ENCODE measurements around the gene ALG2. TPM values are rescaled to one million over a fixed set of nuclear protein-coding genes. Genes with fewer than 3 reads are reported as not detected.

Gene ALG2
- total RNA-seq, 2 donors from 2014 or later: 47.0 to 64.4 TPM

DNA sequence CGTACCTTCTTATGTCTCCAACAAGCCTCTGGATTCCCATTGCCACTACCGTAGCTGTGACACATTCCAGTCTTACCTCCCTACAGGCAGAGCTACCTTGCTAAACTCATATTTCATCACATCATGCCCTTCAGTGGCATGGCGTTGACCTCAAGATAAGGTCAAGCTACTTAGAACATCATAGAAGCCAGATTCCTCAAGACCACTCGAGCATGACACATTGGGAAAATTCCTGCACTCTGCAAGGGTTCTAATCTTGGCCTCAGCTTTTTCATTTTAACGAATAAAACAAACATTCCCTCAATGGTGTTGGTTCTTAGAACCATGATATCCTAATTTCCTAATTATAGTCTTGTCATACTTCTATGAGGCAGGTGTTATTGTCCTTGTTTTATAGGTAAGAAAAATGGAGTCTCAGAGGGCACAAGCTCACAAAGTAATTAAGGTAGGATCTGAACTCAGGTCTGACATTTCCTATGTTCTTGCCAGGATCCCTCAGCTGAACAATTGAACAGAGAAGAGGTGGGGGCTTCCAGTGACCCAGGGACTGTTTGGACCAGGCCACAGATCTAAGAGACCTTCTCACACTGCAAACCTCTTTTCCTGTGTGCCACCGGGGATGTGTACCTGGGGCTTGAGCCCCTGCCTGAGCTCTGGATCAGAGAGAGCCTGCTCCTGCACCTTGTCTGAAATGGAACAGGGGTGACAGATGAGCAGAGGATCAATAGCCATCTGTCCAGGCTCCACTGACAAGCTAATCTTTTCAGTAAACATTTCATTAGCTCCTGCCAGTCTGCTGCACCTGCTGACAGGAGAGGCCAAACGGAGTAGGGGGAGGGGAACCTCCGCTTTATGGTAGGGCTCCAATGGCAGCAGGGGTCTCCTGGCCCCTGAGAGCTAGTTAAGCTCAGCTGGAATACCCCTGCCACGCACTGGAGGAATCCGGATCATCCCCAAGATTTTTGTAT lies 49.3 kb downstream of the ALG2 start:
- H3K27me3 ChIP-seq (replicated peaks; ENCODE audit: insufficient read depth): no peaks in the 10 kb centered on the region
- H3K9me3 ChIP-seq: no peaks in the 10 kb centered on the region
- no peak overlapping the region for H3K4me3 ChIP-seq
- H3K36me3 ChIP-seq: no peaks in the 10 kb centered on the region
- WGBS: 95% methylated on average over 10 of the region's 10 CpGs
- no peaks in the 10 kb centered on the region for H3K4me1 ChIP-seq (replicated peaks)
- no peak overlapping the region for H3K27ac ChIP-seq
- no peak for DNase-seq (ENCODE audit: low spot score)
- intact Hi-C loops (cut with DNase I): no loop called here
- TF ChIP-seq POLR2AphosphoS5 (IDR thresholded peaks at IDR 0.05) (no peak), CTCF (IDR thresholded peaks at IDR 0.05) (no peak), POLR2A (IDR thresholded peaks at IDR 0.05) (no peak)

GRCh38 chr9:99171225-99172123 lies 50.3 kb downstream of the ALG2 start:
- 88% methylated on average over 15 of the region's 15 CpGs for WGBS
- no peaks in the 10 kb centered on the region for H3K9me3 ChIP-seq
- no peaks in the 10 kb centered on the region for H3K36me3 ChIP-seq
- intact Hi-C loops (cut with DNase I): no loop called here
- no peaks in the 10 kb centered on the region for H3K27me3 ChIP-seq (replicated peaks; ENCODE audit: insufficient read depth)
- no peak for DNase-seq (ENCODE audit: low spot score)
- H3K27ac ChIP-seq: no peak overlapping the region
- H3K4me1 ChIP-seq (replicated peaks): no peaks in the 10 kb centered on the region
- no peak overlapping the region for H3K4me3 ChIP-seq
- TF ChIP-seq CTCF (IDR thresholded peaks at IDR 0.05) (no peak), POLR2AphosphoS5 (IDR thresholded peaks at IDR 0.05) (no peak), POLR2A (IDR thresholded peaks at IDR 0.05) (no peak)

DNA sequence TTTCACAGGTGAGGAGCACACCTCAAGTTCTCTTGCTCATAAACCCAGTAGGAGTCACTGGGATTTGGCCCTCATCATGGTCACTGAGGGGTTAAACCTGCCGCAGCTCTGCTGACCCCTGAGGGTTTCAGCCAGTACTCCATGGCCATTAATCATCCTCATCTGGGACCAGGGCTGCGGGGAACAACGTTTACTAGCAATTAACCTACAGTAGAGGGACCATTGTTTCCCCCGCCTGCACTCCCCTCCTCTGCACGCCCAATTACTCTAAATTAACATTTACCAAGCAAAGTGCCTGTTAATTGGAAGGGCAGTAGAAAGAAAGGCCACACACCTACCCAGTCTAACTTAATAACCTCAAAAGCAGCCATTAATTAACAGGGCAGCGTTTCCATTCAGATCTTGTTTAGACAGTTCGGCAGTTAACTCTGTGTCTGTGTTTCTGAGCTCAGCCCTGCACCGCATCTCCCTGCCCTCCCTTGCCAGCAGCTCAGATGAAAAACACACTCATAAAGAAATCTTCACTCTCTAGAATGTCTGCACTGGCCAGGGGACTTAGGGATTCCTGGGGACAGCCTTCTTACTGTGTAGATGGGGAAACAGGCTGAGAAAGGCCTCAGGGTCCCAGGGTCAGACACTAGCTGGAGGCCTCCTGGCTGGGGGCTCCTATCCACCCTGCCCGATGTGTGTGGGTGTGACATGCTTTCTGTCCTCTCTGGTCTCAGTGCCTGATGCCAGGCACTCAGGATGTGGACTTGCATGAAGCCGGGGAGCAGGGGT lies 51.6 kb downstream of the ALG2 start:
- Histone ChIP-seq H3K36me3 (no peaks in the 10 kb centered on the region), H3K27ac (no peak overlapping the region), H3K4me1 (replicated peaks) (no peaks in the 10 kb centered on the region), H3K4me3 (no peak overlapping the region), H3K27me3 (replicated peaks; ENCODE audit: insufficient read depth) (no peaks in the 10 kb centered on the region), H3K9me3 (no peaks in the 10 kb centered on the region)
- no peak for DNase-seq (ENCODE audit: low spot score)
- no peak for TF ChIP-seq CTCF (IDR thresholded peaks at IDR 0.05)
- 20% methylated on average over 10 of the region's 10 CpGs for WGBS
- intact Hi-C loops (cut with DNase I): no loop called here

- WGBS: 13% methylated on average over 2 of the region's 2 CpGs
- Histone ChIP-seq H3K36me3 (no peaks in the 10 kb centered on the region), H3K27me3 (replicated peaks; ENCODE audit: insufficient read depth) (no peaks in the 10 kb centered on the region), H3K4me1 (replicated peaks) (no peaks in the 10 kb centered on the region), H3K4me3 (no peak overlapping the region), H3K9me3 (no peaks in the 10 kb centered on the region), H3K27ac (no peak overlapping the region)
- TF ChIP-seq POLR2A (IDR thresholded peaks at IDR 0.05) (no peak), POLR2AphosphoS5 (IDR thresholded peaks at IDR 0.05) (no peak), CTCF (IDR thresholded peaks at IDR 0.05) (no peak)
- no peak for DNase-seq (ENCODE audit: low spot score)
- intact Hi-C loops (cut with DNase I): no loop called here
Observed at GRCh38 chr9:99169086-99169485, 52.7 kb downstream of the ALG2 start.
